ENCODE data around the gene SERGEF.

GRCh38 chr11:18013790-18014507 is 1.1 kb upstream of the SERGEF start:
- no peak for TF ChIP-seq CTCF (conservative IDR thresholded peaks at IDR 0.05)
- no peak for TF ChIP-seq ZFX (IDR thresholded peaks at IDR 0.05)
